SK-N-MC (cell line): Measurements from ENCODE around the gene IRX2.

Source experiments
- DNase-seq: peaks from one replicate; pipeline ENCODE4 v3.0.0-alpha.2; 2011; ENCODE audit warnings: low read depth, low spot score
- H3K27ac ChIP-seq: fragments of 200-600 bp; sonication (generic); 2 replicates; pipeline ENCODE4 v1.5.1; 2016; ENCODE audit warnings: mixed run types
- H3K36me3 ChIP-seq: fragments of 200-600 bp; sonication (generic); 2 replicates; pipeline ENCODE4 v1.6.1; 2017; ENCODE audit warnings: antibody characterized with exemption, low read length, mixed read lengths; ENCODE audit not compliant: insufficient read depth
- H3K4me3 ChIP-seq: fragments of 200-600 bp; sonication (generic); 2 replicates; pipeline ENCODE4 v1.5.1; 2016
- H3K9ac ChIP-seq: fragments of 200-600 bp; sonication (generic); 2 replicates; pipeline ENCODE4 v1.8.0; 2017; ENCODE audit warnings: mixed run types, mixed read lengths; ENCODE audit not compliant: insufficient read length
- H3K9me3 ChIP-seq: fragments of 200-600 bp; sonication (generic); 2 replicates; pipeline ENCODE4 v1.6.1; 2017; ENCODE audit warnings: low read depth, mild to moderate bottlenecking, antibody characterized with exemption, low read length, moderate library complexity, mixed read lengths
- EZH2 ChIP-seq: fragments of 200-600 bp; sonication (generic); IDR thresholded peaks from one replicate; pipeline ENCODE4 v1.6.1; 2017; ENCODE audit warnings: antibody characterized with exemption
- FOXP2 ChIP-seq: optimal IDR thresholded peaks from 2 replicates; pipeline ENCODE3; 2011; ENCODE audit warnings: mild to moderate bottlenecking, moderate library complexity; ENCODE audit not compliant: insufficient read depth; ENCODE audit errors: extremely low read length, control extremely low read depth
- POLR2AphosphoS5 ChIP-seq: IDR thresholded peaks from 2 replicates; pipeline ENCODE4 v1.6.1; 2012; ENCODE audit warnings: mild to moderate bottlenecking, low read depth, low read length, borderline replicate concordance

The IRX2 gene

GRCh38 chr5:2753452-2754420 lies 2.3 kb upstream of the IRX2 start:
- no peaks in the 10 kb centered on the region for H3K9me3 ChIP-seq
- H3K27ac ChIP-seq: peak overlapping the region; percentile 93
- DNase-seq: peak; percentile 16
- peaks cover 6% of the 10 kb centered on the region; the same call in 1 of the 2 replicates for H3K36me3 ChIP-seq
- no peak for TF ChIP-seq POLR2AphosphoS5
- TF ChIP-seq EZH2: no peak
- no peak for TF ChIP-seq FOXP2
- peak overlapping the region; percentile 59 for H3K9ac ChIP-seq
- peak overlapping the region; percentile 86 for H3K4me3 ChIP-seq

GRCh38 chr5:2752821-2753439 lies 1.5 kb upstream of the IRX2 start:
- H3K36me3 ChIP-seq: peaks cover 6% of the 10 kb centered on the region; the same call in 1 of the 2 replicates
- no peak overlapping the region for H3K9ac ChIP-seq
- H3K27ac ChIP-seq: no peak overlapping the region
- no peaks in the 10 kb centered on the region for H3K9me3 ChIP-seq
- TF ChIP-seq EZH2 (no peak), FOXP2 (no peak), POLR2AphosphoS5 (no peak)
- no peak for DNase-seq
- H3K4me3 ChIP-seq: peak overlapping the region; percentile 86

GRCh38 chr5:2752059-2752820 lies 763 bp upstream of the IRX2 start:
- peak overlapping the region; percentile 65 for H3K9ac ChIP-seq
- peak overlapping the region; percentile 86 for H3K4me3 ChIP-seq
- no peak for DNase-seq
- no peaks in the 10 kb centered on the region for H3K9me3 ChIP-seq
- H3K36me3 ChIP-seq: peaks cover 13% of the 10 kb centered on the region; the same call in 1 of the 2 replicates
- TF ChIP-seq POLR2AphosphoS5: no peak
- no peak for TF ChIP-seq EZH2
- no peak for TF ChIP-seq FOXP2
- H3K27ac ChIP-seq: 0 out of 2 replicates have a peak overlapping the region, but pooled peaks have one; percentile 19

- no peaks in the 10 kb centered on the region for H3K9me3 ChIP-seq
- H3K36me3 ChIP-seq: peaks cover 19% of the 10 kb centered on the region; the same call in 1 of the 2 replicates
- H3K27ac ChIP-seq: no peak overlapping the region
- H3K4me3 ChIP-seq: peak overlapping the region; percentile 85
- TF ChIP-seq FOXP2 (no peak), EZH2 (no peak), POLR2AphosphoS5 (no peak)
- H3K9ac ChIP-seq: peak overlapping the region; percentile 78
- DNase-seq: no peak
Observed at GRCh38 chr5:2750758-2751464, 566 bp downstream of the IRX2 start.

- no peak overlapping the region for H3K27ac ChIP-seq
- TF ChIP-seq FOXP2 (no peak), POLR2AphosphoS5 (no peak), EZH2 (no peak)
- H3K9me3 ChIP-seq: no peaks in the 10 kb centered on the region
- peak overlapping the region; percentile 78 for H3K9ac ChIP-seq
- peaks cover 25% of the 10 kb centered on the region for H3K36me3 ChIP-seq
- DNase-seq: no peak
- H3K4me3 ChIP-seq: peak overlapping the region; percentile 85
Observed at GRCh38 chr5:2750026-2750757, 1.3 kb downstream of the IRX2 start.

GRCh38 chr5:2749514-2750025 lies 1.9 kb downstream of the IRX2 start:
- no peak for DNase-seq
- H3K4me3 ChIP-seq: peak overlapping the region; percentile 85
- TF ChIP-seq FOXP2: no peak
- TF ChIP-seq POLR2AphosphoS5: no peak
- no peak for TF ChIP-seq EZH2
- H3K36me3 ChIP-seq: peaks cover 25% of the 10 kb centered on the region
- no peaks in the 10 kb centered on the region for H3K9me3 ChIP-seq
- H3K9ac ChIP-seq: peak overlapping the region; percentile 78
- no peak overlapping the region for H3K27ac ChIP-seq
